HepG2 (cell line): ENCODE data around the gene WDR62. TPM values are rescaled to one million over a fixed set of nuclear protein-coding genes. Genes with fewer than 3 reads are reported as not detected.

ENCODE experiments used
- ADNP ChIP-seq: sonication (generic); formaldehyde crosslinking; IDR thresholded peaks from 2 replicates; pipeline ENCODE4 v1.4.0; 2020; ENCODE audit warnings: missing genetic modification reagents
- AKAP8 ChIP-seq: sonication (generic); formaldehyde crosslinking; IDR thresholded peaks from 2 replicates; pipeline ENCODE4 v1.5.1; 2020; ENCODE audit warnings: mild to moderate bottlenecking, missing genetic modification reagents
- PRMT3 ChIP-seq: sonication (generic); formaldehyde crosslinking; IDR thresholded peaks from 2 replicates; pipeline ENCODE4 v1.8.1; 2022; ENCODE audit warnings: low read depth, mild to moderate bottlenecking, moderate library complexity, missing genetic modification reagents, borderline replicate concordance
- ZNF33B ChIP-seq: sonication (generic); formaldehyde crosslinking; IDR thresholded peaks from 2 replicates; pipeline ENCODE4 v1.5.1; 2020; ENCODE audit warnings: mild to moderate bottlenecking, missing genetic modification reagents
- ZNF432 ChIP-seq: sonication (generic); formaldehyde crosslinking; IDR thresholded peaks from 2 replicates; pipeline ENCODE4 v1.5.0; 2020; ENCODE audit warnings: missing genetic modification reagents, mild to moderate bottlenecking, borderline replicate concordance
- ZNF839 ChIP-seq: sonication (generic); formaldehyde crosslinking; IDR thresholded peaks from 2 replicates; pipeline ENCODE4 v1.4.0; 2020; ENCODE audit warnings: missing genetic modification reagents, mild to moderate bottlenecking, borderline replicate concordance
- polyA plus RNA-seq, 8 experiments: library from polyadenylated mRNA; depleted of rRNA in 3 of 8; stranded (reverse) in 7 of 8; unstranded in 1 of 8; fragments of >200 nt; fragmentation: Illumina TruSeq in 4 of 8; extraction: Trizol in 4 of 8; gene quantifications; 2 replicates each; pipeline versions ENCODE4 v1.2.1 to v1.2.3, GENCODE V29; 2011 to 2016; ENCODE audit warnings: low read depth in 4 of 8, missing spikeins in 1 of 8, mixed read lengths in 1 of 8; ENCODE audit not compliant: insufficient read depth in 1 of 8
- total RNA-seq, 5 experiments: library from RNA; depleted of rRNA; stranded (reverse); fragments of >200 nt; fragmentation: Illumina TruSeq; extraction: Trizol; gene quantifications; 2 replicates each; pipeline ENCODE4 v1.2.3, GENCODE V29; 2016; ENCODE audit warnings: low read depth in 1 of 5
- TF ChIP-seq, protein P1 (sequence below): sonication (generic); formaldehyde crosslinking; IDR thresholded peaks from 2 replicates; pipeline ENCODE4 v1.9.0; 2021; ENCODE audit warnings: missing genetic modification reagents, borderline replicate concordance
- TF ChIP-seq, protein P2 (sequence below): sonication (generic); formaldehyde crosslinking; IDR thresholded peaks from 2 replicates; pipeline ENCODE4 v1.8.0; 2022; ENCODE audit warnings: mild to moderate bottlenecking, missing genetic modification reagents
- TF ChIP-seq, protein P3 (sequence below): sonication (generic); formaldehyde crosslinking; IDR thresholded peaks from 2 replicates; pipeline ENCODE4 v1.4.0; 2020; ENCODE audit warnings: missing genetic modification reagents
- TF ChIP-seq, protein P4 (sequence below): sonication (generic); formaldehyde crosslinking; IDR thresholded peaks from 2 replicates; pipeline ENCODE4 v1.5.0; 2020; ENCODE audit warnings: mild to moderate bottlenecking, missing genetic modification reagents
- TF ChIP-seq, protein P5 (sequence below): sonication (generic); formaldehyde crosslinking; IDR thresholded peaks from 2 replicates; pipeline ENCODE4 v1.8.0; 2022; ENCODE audit warnings: mild to moderate bottlenecking, missing genetic modification reagents; ENCODE audit not compliant: insufficient replicate concordance
- TF ChIP-seq, protein P6 (sequence below): sonication (generic); formaldehyde crosslinking; IDR thresholded peaks from 2 replicates; pipeline ENCODE4 v1.4.0; 2020; ENCODE audit warnings: missing genetic modification reagents, mild to moderate bottlenecking, borderline replicate concordance
- TF ChIP-seq, protein P7 (sequence below): sonication (generic); formaldehyde crosslinking; IDR thresholded peaks from 2 replicates; pipeline ENCODE4 v1.8.0; 2023; ENCODE audit warnings: mild to moderate bottlenecking, missing genetic modification reagents

The WDR62 gene
- total and polyA plus RNA-seq, 2 of the 13 experiments (the other 11 are each of a cell fraction or from before 2014, with no cell fraction given): 5.8 to 12.5 TPM

DNA sequence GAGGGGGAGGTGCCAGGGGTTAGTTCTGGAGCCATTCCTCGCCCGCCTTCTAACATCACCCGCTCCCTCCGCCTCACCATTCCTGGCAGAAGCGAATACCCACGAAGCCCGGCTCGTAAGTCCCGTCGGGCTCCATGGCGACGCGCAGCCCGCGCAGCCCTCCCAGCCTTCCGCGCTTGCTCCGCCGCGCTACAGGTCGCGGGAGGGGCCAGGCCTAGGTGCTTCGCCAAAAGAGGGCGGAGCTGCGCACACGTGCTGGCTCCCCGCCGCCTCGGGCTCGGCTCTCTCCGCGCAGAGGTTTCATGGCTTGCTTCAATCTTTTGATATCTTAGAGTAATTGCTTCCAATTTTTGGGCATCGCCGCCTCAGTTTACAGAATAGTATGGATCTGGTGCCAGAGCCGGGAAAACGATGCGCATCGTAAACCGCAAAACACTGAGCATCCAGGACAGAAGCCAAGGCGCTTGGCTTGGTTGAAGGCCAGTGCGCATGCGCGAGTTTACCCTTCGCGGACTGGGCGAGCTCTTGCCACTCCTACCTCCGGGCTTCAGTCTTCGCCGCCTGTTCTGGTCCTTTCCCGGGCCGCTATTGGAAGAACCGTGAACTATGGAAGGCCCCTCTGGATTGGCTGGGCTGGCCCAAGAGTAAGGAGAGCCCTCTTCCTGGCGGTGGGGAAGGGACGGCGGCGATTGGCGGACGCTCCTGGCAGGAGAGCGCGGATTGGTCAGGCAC is 60.2 kb downstream of the WDR62 start, which contains the start of gene POLR2I (continued):
- TF ChIP-seq, protein P1, sequence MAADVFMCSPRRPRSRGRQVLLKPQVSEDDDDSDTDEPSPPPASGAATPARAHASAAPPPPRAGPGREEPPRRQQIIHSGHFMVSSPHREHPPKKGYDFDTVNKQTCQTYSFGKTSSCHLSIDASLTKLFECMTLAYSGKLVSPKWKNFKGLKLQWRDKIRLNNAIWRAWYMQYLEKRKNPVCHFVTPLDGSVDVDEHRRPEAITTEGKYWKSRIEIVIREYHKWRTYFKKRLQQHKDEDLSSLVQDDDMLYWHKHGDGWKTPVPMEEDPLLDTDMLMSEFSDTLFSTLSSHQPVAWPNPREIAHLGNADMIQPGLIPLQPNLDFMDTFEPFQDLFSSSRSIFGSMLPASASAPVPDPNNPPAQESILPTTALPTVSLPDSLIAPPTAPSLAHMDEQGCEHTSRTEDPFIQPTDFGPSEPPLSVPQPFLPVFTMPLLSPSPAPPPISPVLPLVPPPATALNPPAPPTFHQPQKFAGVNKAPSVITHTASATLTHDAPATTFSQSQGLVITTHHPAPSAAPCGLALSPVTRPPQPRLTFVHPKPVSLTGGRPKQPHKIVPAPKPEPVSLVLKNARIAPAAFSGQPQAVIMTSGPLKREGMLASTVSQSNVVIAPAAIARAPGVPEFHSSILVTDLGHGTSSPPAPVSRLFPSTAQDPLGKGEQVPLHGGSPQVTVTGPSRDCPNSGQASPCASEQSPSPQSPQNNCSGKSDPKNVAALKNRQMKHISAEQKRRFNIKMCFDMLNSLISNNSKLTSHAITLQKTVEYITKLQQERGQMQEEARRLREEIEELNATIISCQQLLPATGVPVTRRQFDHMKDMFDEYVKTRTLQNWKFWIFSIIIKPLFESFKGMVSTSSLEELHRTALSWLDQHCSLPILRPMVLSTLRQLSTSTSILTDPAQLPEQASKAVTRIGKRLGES (CRISPR knock-in tag): peak; percentile 67; the same call in 1 of the 2 replicates
- peak; percentile 80; the same call in 1 of the 2 replicates for TF ChIP-seq ZNF839 (CRISPR knock-in tag)
- TF ChIP-seq, protein P2, sequence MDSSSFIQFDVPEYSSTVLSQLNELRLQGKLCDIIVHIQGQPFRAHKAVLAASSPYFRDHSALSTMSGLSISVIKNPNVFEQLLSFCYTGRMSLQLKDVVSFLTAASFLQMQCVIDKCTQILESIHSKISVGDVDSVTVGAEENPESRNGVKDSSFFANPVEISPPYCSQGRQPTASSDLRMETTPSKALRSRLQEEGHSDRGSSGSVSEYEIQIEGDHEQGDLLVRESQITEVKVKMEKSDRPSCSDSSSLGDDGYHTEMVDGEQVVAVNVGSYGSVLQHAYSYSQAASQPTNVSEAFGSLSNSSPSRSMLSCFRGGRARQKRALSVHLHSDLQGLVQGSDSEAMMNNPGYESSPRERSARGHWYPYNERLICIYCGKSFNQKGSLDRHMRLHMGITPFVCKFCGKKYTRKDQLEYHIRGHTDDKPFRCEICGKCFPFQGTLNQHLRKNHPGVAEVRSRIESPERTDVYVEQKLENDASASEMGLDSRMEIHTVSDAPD (CRISPR knock-in tag): peak; percentile 52; the same call in 1 of the 2 replicates
- peak; percentile 84; the same call in 1 of the 2 replicates for TF ChIP-seq ZNF33B (CRISPR knock-in tag)
- no peak for TF ChIP-seq ADNP (CRISPR knock-in tag)
- TF ChIP-seq PRMT3 (CRISPR knock-in tag): no peak
- TF ChIP-seq, protein P3, sequence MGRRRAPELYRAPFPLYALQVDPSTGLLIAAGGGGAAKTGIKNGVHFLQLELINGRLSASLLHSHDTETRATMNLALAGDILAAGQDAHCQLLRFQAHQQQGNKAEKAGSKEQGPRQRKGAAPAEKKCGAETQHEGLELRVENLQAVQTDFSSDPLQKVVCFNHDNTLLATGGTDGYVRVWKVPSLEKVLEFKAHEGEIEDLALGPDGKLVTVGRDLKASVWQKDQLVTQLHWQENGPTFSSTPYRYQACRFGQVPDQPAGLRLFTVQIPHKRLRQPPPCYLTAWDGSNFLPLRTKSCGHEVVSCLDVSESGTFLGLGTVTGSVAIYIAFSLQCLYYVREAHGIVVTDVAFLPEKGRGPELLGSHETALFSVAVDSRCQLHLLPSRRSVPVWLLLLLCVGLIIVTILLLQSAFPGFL (CRISPR knock-in tag): no peak
- TF ChIP-seq, protein P4, sequence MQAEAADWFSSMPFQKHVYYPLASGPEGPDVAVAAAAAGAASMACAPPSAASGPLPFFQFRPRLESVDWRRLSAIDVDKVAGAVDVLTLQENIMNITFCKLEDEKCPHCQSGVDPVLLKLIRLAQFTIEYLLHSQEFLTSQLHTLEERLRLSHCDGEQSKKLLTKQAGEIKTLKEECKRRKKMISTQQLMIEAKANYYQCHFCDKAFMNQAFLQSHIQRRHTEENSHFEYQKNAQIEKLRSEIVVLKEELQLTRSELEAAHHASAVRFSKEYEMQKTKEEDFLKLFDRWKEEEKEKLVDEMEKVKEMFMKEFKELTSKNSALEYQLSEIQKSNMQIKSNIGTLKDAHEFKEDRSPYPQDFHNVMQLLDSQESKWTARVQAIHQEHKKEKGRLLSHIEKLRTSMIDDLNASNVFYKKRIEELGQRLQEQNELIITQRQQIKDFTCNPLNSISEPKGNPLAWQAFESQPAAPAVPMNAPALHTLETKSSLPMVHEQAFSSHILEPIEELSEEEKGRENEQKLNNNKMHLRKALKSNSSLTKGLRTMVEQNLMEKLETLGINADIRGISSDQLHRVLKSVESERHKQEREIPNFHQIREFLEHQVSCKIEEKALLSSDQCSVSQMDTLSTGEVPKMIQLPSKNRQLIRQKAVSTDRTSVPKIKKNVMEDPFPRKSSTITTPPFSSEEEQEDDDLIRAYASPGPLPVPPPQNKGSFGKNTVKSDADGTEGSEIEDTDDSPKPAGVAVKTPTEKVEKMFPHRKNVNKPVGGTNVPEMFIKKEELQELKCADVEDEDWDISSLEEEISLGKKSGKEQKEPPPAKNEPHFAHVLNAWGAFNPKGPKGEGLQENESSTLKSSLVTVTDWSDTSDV (CRISPR knock-in tag): no peak
- TF ChIP-seq, protein P5, sequence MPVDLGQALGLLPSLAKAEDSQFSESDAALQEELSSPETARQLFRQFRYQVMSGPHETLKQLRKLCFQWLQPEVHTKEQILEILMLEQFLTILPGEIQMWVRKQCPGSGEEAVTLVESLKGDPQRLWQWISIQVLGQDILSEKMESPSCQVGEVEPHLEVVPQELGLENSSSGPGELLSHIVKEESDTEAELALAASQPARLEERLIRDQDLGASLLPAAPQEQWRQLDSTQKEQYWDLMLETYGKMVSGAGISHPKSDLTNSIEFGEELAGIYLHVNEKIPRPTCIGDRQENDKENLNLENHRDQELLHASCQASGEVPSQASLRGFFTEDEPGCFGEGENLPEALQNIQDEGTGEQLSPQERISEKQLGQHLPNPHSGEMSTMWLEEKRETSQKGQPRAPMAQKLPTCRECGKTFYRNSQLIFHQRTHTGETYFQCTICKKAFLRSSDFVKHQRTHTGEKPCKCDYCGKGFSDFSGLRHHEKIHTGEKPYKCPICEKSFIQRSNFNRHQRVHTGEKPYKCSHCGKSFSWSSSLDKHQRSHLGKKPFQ (CRISPR knock-in tag): peak; percentile 68
- TF ChIP-seq, protein P6, sequence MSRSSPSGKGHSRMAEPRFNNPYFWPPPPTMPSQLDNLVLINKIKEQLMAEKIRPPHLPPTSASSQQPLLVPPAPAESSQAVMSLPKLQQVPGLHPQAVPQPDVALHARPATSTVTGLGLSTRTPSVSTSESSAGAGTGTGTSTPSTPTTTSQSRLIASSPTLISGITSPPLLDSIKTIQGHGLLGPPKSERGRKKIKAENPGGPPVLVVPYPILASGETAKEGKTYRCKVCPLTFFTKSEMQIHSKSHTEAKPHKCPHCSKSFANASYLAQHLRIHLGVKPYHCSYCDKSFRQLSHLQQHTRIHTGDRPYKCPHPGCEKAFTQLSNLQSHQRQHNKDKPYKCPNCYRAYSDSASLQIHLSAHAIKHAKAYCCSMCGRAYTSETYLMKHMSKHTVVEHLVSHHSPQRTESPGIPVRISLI: 0 out of 2 replicates have a peak, but pooled peaks have one; percentile 19
- TF ChIP-seq ZNF432 (CRISPR knock-in tag): no peak
- TF ChIP-seq, protein P7, sequence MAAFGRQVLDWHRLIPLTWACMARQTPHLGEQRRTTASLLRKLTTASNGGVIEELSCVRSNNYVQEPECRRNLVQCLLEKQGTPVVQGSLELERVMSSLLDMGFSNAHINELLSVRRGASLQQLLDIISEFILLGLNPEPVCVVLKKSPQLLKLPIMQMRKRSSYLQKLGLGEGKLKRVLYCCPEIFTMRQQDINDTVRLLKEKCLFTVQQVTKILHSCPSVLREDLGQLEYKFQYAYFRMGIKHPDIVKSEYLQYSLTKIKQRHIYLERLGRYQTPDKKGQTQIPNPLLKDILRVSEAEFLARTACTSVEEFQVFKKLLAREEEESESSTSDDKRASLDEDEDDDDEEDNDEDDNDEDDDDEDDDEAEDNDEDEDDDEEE (CRISPR knock-in tag): peak; percentile 88
- TF ChIP-seq AKAP8 (CRISPR knock-in tag): peak; percentile 44; the same call in 1 of the 2 replicates
